H1 (cell line): ENCODE measurements around the gene LIFR. TPM values are rescaled to one million over a fixed set of nuclear protein-coding genes. Genes with fewer than 3 reads are reported as not detected.

Experiments used
- CTCF ChIA-PET: fragments of 300-600 bp; sonication (Branson Sonifier 250); formaldehyde crosslinking; loops from one replicate; lab custom pipeline; 2021; ENCODE audit not compliant: partially characterized antibody; lab: Charles Lee
- POLR2A ChIA-PET: fragments of 300-600 bp; sonication (Branson Sonifier 250); formaldehyde crosslinking; loops from one replicate; lab custom pipeline; 2021; ENCODE audit warnings: inconsistent platforms; ENCODE audit not compliant: partially characterized antibody; lab: Charles Lee
- DNase-seq, 2 experiments: peaks; one replicate each; pipeline versions ENCODE4 v3.0.0 to v3.0.0-alpha.2; 2010 to 2022; ENCODE audit warnings: low spot score in 2 of 2, low read depth in 1 of 2, mixed read lengths in 1 of 2
- FAIRE-seq: peaks from 2 replicates; lab custom pipeline; 2011; peaks lifted over from hg19 to GRCh38; lab: Jason Lieb, UNC
- H2AFZ ChIP-seq: 2 replicates; pipeline ENCODE4 v1.8.1; 2012; ENCODE audit warnings: low read length, inconsistent platforms
- H2AK5ac ChIP-seq: 2 replicates; pipeline ENCODE4 v1.6.1; 2013; ENCODE audit warnings: low read depth, low read length
- H2BK120ac ChIP-seq: replicated peaks from 2 replicates; pipeline ENCODE3; 2013; ENCODE audit warnings: low read depth, low read length, inconsistent platforms
- H2BK12ac ChIP-seq: 2 replicates; pipeline ENCODE4 v1.6.1; 2013; ENCODE audit warnings: low read depth, low read length
- H2BK15ac ChIP-seq: 2 replicates; pipeline ENCODE4 v1.6.1; 2013; ENCODE audit warnings: low read length
- H2BK20ac ChIP-seq: 2 replicates; pipeline ENCODE4 v1.6.1; 2013; ENCODE audit warnings: low read length
- H2BK5ac ChIP-seq: 2 replicates; pipeline ENCODE4 v1.6.1; 2013; ENCODE audit warnings: low read depth, low read length
- H3K14ac ChIP-seq: 2 replicates; pipeline ENCODE4 v1.6.1; 2013; ENCODE audit warnings: inconsistent platforms; ENCODE audit not compliant: insufficient read length
- H3K18ac ChIP-seq: 2 replicates; pipeline ENCODE4 v1.6.1; 2013; ENCODE audit warnings: low read length; ENCODE audit errors: extremely low read depth
- H3K23ac ChIP-seq: 2 replicates; pipeline ENCODE4 v1.6.1; 2013; ENCODE audit warnings: inconsistent platforms; ENCODE audit not compliant: insufficient read length
- H3K23me2 ChIP-seq: 2 replicates; pipeline ENCODE4 v1.6.1; 2013; ENCODE audit warnings: low read depth, low read length
- H3K27ac ChIP-seq: 2 replicates; pipeline ENCODE4 v1.6.1; 2011; ENCODE audit warnings: low read depth, low read length, inconsistent platforms
- H3K27me3 ChIP-seq, 4 experiments: replicated peaks in 1 of 4; 1 replicate in 1 of 4; 2 replicates in 3 of 4; pipeline versions ENCODE4 v1.6.1 to v1.8.1; 2011 to 2013; ENCODE audit warnings: low read length in 3 of 4, mild to moderate bottlenecking in 3 of 4, inconsistent platforms in 2 of 4, mixed read lengths in 2 of 4, moderate library complexity in 1 of 4; ENCODE audit not compliant: control insufficient read depth in 3 of 4, insufficient read depth in 3 of 4; ENCODE audit errors: extremely low read depth in 1 of 4
- H3K36me3 ChIP-seq, 4 experiments: 2 replicates each; pipeline versions ENCODE4 v1.6.1 to v1.8.1; 2011 to 2013; ENCODE audit warnings: mild to moderate bottlenecking in 4 of 4, low read length in 3 of 4, moderate library complexity in 2 of 4, control low read depth in 1 of 4, inconsistent platforms in 1 of 4; ENCODE audit not compliant: insufficient read depth in 4 of 4, control insufficient read depth in 2 of 4
- H3K4ac ChIP-seq: replicated peaks from 2 replicates; pipeline ENCODE3; 2013; ENCODE audit warnings: low read length, low read depth, mixed read lengths, inconsistent platforms; ENCODE audit not compliant: insufficient read length
- H3K4me1 ChIP-seq, 4 experiments: replicated peaks in 1 of 4; 1 replicate in 1 of 4; 2 replicates in 3 of 4; pipeline versions ENCODE4 v1.6.1 to v1.8.1; 2011 to 2013; ENCODE audit warnings: low read length in 3 of 4, inconsistent platforms in 2 of 4, mixed read lengths in 1 of 4; ENCODE audit not compliant: insufficient read depth in 4 of 4, control insufficient read depth in 3 of 4
- H3K4me2 ChIP-seq, 2 experiments: 2 replicates each; pipeline versions ENCODE4 v1.6.1 to v1.8.1; 2011 to 2013; ENCODE audit warnings: low read depth in 2 of 2, low read length in 2 of 2, control low read depth in 1 of 2, inconsistent platforms in 1 of 2, mild to moderate bottlenecking in 1 of 2; ENCODE audit not compliant: insufficient read depth in 1 of 2
- H3K4me3 ChIP-seq, 4 experiments: fragments of 200-600, 300-600 bp in 1 of 4; sonication (generic), shearing (Covaris generic), sonication (Bioruptor Twin) in 1 of 4; 2 replicates each; pipeline versions ENCODE4 v1.5.1 to v1.8.1; 2011 to 2016; ENCODE audit warnings: low read length in 4 of 4, low read depth in 3 of 4, control low read depth in 2 of 4, inconsistent platforms in 2 of 4, mild to moderate bottlenecking in 2 of 4, mixed read lengths in 1 of 4, moderate library complexity in 1 of 4; ENCODE audit not compliant: insufficient read depth in 2 of 4; ENCODE audit errors: extremely low read depth in 1 of 4
- H3K56ac ChIP-seq: replicated peaks from 2 replicates; pipeline ENCODE3; 2013; ENCODE audit warnings: low read depth, mild to moderate bottlenecking, mixed read lengths, low read length, inconsistent platforms; ENCODE audit not compliant: insufficient read length
- H3K79me1 ChIP-seq: 2 replicates; pipeline ENCODE4 v1.6.1; 2013; ENCODE audit warnings: low read depth, low read length, control low read depth
- H3K79me2 ChIP-seq, 2 experiments: 2 replicates each; pipeline versions ENCODE4 v1.6.1 to v1.8.1; 2012 to 2013; ENCODE audit warnings: low read length in 2 of 2, mild to moderate bottlenecking in 2 of 2, inconsistent platforms in 1 of 2; ENCODE audit not compliant: insufficient read depth in 2 of 2, control insufficient read depth in 1 of 2
- H3K9ac ChIP-seq, 4 experiments: replicated peaks in 1 of 4; 1 replicate in 1 of 4; 2 replicates in 3 of 4; pipeline versions ENCODE4 v1.6.1 to v1.8.1; 2011 to 2013; ENCODE audit warnings: low read depth in 3 of 4, low read length in 3 of 4, control low read depth in 2 of 4, mild to moderate bottlenecking in 2 of 4, moderate library complexity in 2 of 4, inconsistent platforms in 1 of 4; ENCODE audit errors: extremely low read depth in 1 of 4
- H3K9me3 ChIP-seq, 2 experiments: 2 replicates each; pipeline versions ENCODE4 v1.6.1 to v1.8.1; 2012 to 2013; ENCODE audit warnings: mild to moderate bottlenecking in 2 of 2, moderate library complexity in 2 of 2, control low read depth in 1 of 2, inconsistent platforms in 1 of 2, low read depth in 1 of 2, low read length in 1 of 2, mixed read lengths in 1 of 2; ENCODE audit not compliant: insufficient read depth in 2 of 2
- H4K20me1 ChIP-seq, 2 experiments: replicated peaks in 1 of 2; 2 replicates each; pipeline versions ENCODE3 to v1.8.1; 2011 to 2013; ENCODE audit warnings: inconsistent platforms in 2 of 2, low read length in 2 of 2, mild to moderate bottlenecking in 1 of 2; ENCODE audit not compliant: insufficient read depth in 2 of 2, control insufficient read depth in 1 of 2
- H4K5ac ChIP-seq: 2 replicates; pipeline ENCODE4 v1.6.1; 2013; ENCODE audit warnings: low read length, low read depth, mixed read lengths, inconsistent platforms; ENCODE audit not compliant: insufficient read length
- H4K8ac ChIP-seq: 2 replicates; pipeline ENCODE4 v1.8.0; 2013; ENCODE audit warnings: mild to moderate bottlenecking, moderate library complexity, low read length, inconsistent platforms; ENCODE audit not compliant: insufficient read depth; ENCODE audit errors: extremely low read depth
- H4K91ac ChIP-seq: replicated peaks from 2 replicates; pipeline ENCODE3; 2013; ENCODE audit warnings: low read length, mixed read lengths, inconsistent platforms; ENCODE audit not compliant: insufficient read length
- ASH2L ChIP-seq: fragments of 200-600, 300-600 bp; sonication (generic); IDR thresholded peaks from one replicate; pipeline ENCODE4 v1.7.1; 2017; ENCODE audit warnings: low read length
- RBBP5 ChIP-seq: IDR thresholded peaks from 2 replicates; pipeline ENCODE4 v1.7.1; 2012; ENCODE audit warnings: low read depth, mild to moderate bottlenecking, inconsistent platforms, low read length, moderate library complexity, borderline replicate concordance
- WGBS, 2 experiments: shearing (Covaris generic) in 1 of 2; methylation state at CpG; one replicate each; pipeline versions ENCODE4 v1.1.6 to v1.1.7; 2013 to 2015; ENCODE audit warnings: low lambda C conversion rate in 2 of 2, mixed read lengths in 2 of 2, inconsistent platforms in 1 of 2, low coverage in 1 of 2, missing lambda C conversion rate in 1 of 2; ENCODE audit not compliant: insufficient replicate concordance in 2 of 2, insufficient coverage in 1 of 2, insufficient read length in 1 of 2; ENCODE audit errors: extremely low coverage in 1 of 2, missing lambda C conversion rate in 1 of 2; 5-methylcytosine and 5-hydroxymethylcytosine counted together
- polyA plus RNA-seq, 7 experiments: library from polyadenylated mRNA; depleted of rRNA in 3 of 7; stranded (reverse) in 5 of 7; unstranded in 2 of 7; fragments of >200 nt in 5 of 7; fragments of 200-250 nt in 2 of 7; gene quantifications; 1 replicate in 5 of 7; 2 replicates in 1 of 7; 4 replicates in 1 of 7; pipeline versions ENCODE4 v1.2.1 to v1.2.3, GENCODE V29; 2011 to 2013; ENCODE audit warnings: missing spikeins in 2 of 7, mixed read lengths in 2 of 7
- total RNA-seq: library from RNA; stranded (reverse); fragmentation: NEBNext Ultra II Directional; extraction: Animal tissue kit (Norgen Biotek cat#: 25700); gene quantifications from 2 replicates; pipeline ENCODE4 v1.2.1, GENCODE V29; 2021

LIFR gene
- total and polyA plus RNA-seq, 2 of the 8 experiments (the other 6 are each of a cell fraction or from before 2014, with no cell fraction given), result 2.0 to 18.9 TPM

- Histone ChIP-seq H3K79me1 (0 out of 2 replicates have a peak, but pooled peaks cover 3% of the 10 kb centered on the region), H2AFZ (peak overlapping the region; percentile 76), H4K8ac (no peak overlapping the region), H2AK5ac (no peak overlapping the region), H4K20me1 (no peaks in the 10 kb centered on the region), H3K23me2 (peaks cover 4% of the 10 kb centered on the region; the same call in 1 of the 2 replicates), H2BK15ac (no peak overlapping the region), H3K27me3 (no peaks in the 10 kb centered on the region), H2BK120ac (no peak overlapping the region), H3K4me1 (peaks cover 0 to 2% (median 0%) of the 10 kb centered on the region in 4 experiments; a peak in 2 of 7 replicates), H3K56ac (no peak overlapping the region), H4K5ac (no peak overlapping the region), H3K4ac (no peak overlapping the region), H3K9ac (peak overlapping the region; percentile 70 to 94 (median 80)), H3K36me3 (no peaks in the 10 kb centered on the region), H3K4me3 (peak overlapping the region; percentile 74 to 98 (median 93)), H4K91ac (no peak overlapping the region), H3K14ac (no peak overlapping the region), H3K23ac (no peak overlapping the region), H3K79me2 (peaks cover 0 to 29% of the 10 kb centered on the region in 2 experiments; a peak in 2 of 4 replicates), H3K9me3 (no peaks in the 10 kb centered on the region), H3K18ac (0 out of 2 replicates have a peak overlapping the region, but pooled peaks have one; percentile 62), H2BK5ac (0 out of 2 replicates have a peak overlapping the region, but pooled peaks have one; percentile 82), H2BK20ac (no peak overlapping the region), H3K27ac (0 out of 2 replicates have a peak overlapping the region, but pooled peaks have one; percentile 85), H2BK12ac (peak overlapping the region; percentile 64; the same call in 1 of the 2 replicates), H3K4me2 (peak overlapping the region; percentile 96 to 100)
- ChIA-PET POLR2A (no interaction called here), CTCF (interaction anchor here (0.6 to 1.1 kb wide), 2 partner anchors 9 to 116 kb away, joined by 3 read pairs; no protein-coding TSS in a partner anchor)
- TF ChIP-seq ASH2L (peak; percentile 63), RBBP5 (no peak)
- DNase-seq (no peak), FAIRE-seq (no peak)
- 20% methylated on average over 14 of the region's 14 CpGs; no CpG with 5 or more reads in 1 of the 2 experiments for WGBS, 2 experiments
Measured at GRCh38 chr5:38557308-38557710, 863 bp upstream of the LIFR start.
